ENCODE results near the gene NYNRIN. TPM values are rescaled to one million over a fixed set of nuclear protein-coding genes. Genes with fewer than 3 reads are reported as not detected.

Gene NYNRIN
- polyA plus RNA-seq, 3 donors, result 0.18 to 0.84 (median 0.40) TPM

GRCh38 chr14:24456980-24457379 is 58.2 kb downstream of the NYNRIN start:
- H3K27ac ChIP-seq (ENCODE audit: low read depth in 1 of 2, low read length in 2 of 2), result no peak overlapping the region
- peaks cover 9 to 18% of the 10 kb centered on the region in 2 donors for H3K36me3 Mint-ChIP-seq
- no peak overlapping the region for H2AFZ ChIP-seq (ENCODE audit: insufficient read depth, low read depth, low read length, poor library complexity, severe bottlenecking)
- no peak overlapping the region for H3K9ac ChIP-seq (ENCODE audit: insufficient read depth, low read length, poor library complexity, severe bottlenecking)
- H3K4me1 ChIP-seq (ENCODE audit: control insufficient read depth in 1 of 2, insufficient read depth in 2 of 2, low read length in 2 of 2), result no peaks in the 10 kb centered on the region
- TF ChIP-seq CTCF (IDR thresholded peaks at IDR 0.05), result no peak
- no peaks in the 10 kb centered on the region for H3K4me1 Mint-ChIP-seq
- peaks cover 0 to 7% (median 2%) of the 10 kb centered on the region in 3 donors for H3K27me3 Mint-ChIP-seq (ENCODE audit: low read depth in 3 of 3)
- no peak overlapping the region for H3K27ac Mint-ChIP-seq
- H3K9me3 ChIP-seq (replicated peaks in 1 of 2; ENCODE audit: control insufficient read depth in 1 of 2, insufficient read depth in 1 of 2, low read length in 2 of 2), result peaks cover 0 to 17% of the 10 kb centered on the region in 2 donors
- peaks cover 16 to 29% (median 21%) of the 10 kb centered on the region in 7 donors for H3K9me3 Mint-ChIP-seq
- H3K79me2 ChIP-seq (ENCODE audit: insufficient read depth, low read length), result no peaks in the 10 kb centered on the region
- H3K4me3 ChIP-seq (replicated peaks in 1 of 3; ENCODE audit: low read depth in 2 of 3, low read length in 3 of 3), result no peak overlapping the region
- no peaks in the 10 kb centered on the region for H3K36me3 ChIP-seq (replicated peaks in 1 of 2; ENCODE audit: control insufficient read depth in 1 of 2, insufficient read depth in 2 of 2, low read length in 2 of 2)
- no peaks in the 10 kb centered on the region for H4K20me1 ChIP-seq (ENCODE audit: insufficient read depth, low read length)
- no peak for DNase-seq
- H3K4me3 Mint-ChIP-seq, result no peak overlapping the region
- intact Hi-C loops (cut with micrococcal nuclease), result no loop called here
- H3K27me3 ChIP-seq (ENCODE audit: control insufficient read depth in 2 of 2, insufficient read depth in 2 of 2, low read length in 2 of 2), result no peaks in the 10 kb centered on the region
- H3K4me2 ChIP-seq (replicated peaks; ENCODE audit: extremely low read depth, low read length, poor library complexity, severe bottlenecking), result no peak overlapping the region

- H3K4me2 ChIP-seq (replicated peaks; ENCODE audit: extremely low read depth, low read length, poor library complexity, severe bottlenecking), result no peak overlapping the region
- WGBS (ENCODE audit: insufficient coverage), result 80% methylated on average over 1 of the region's 1 CpG
- H3K4me3 Mint-ChIP-seq, result no peak overlapping the region
Observed at GRCh38 chr14:24458736-24459135, 59.9 kb downstream of the NYNRIN start.

More at GRCh38 chr14:24458736-24459135, 59.9 kb downstream of the NYNRIN start:
- no peaks in the 10 kb centered on the region for H3K79me2 ChIP-seq (ENCODE audit: insufficient read depth, low read length)
- H3K27ac ChIP-seq (ENCODE audit: low read depth in 1 of 2, low read length in 2 of 2), result no peak overlapping the region
- intact Hi-C loops (cut with micrococcal nuclease), result no loop called here
- DNase-seq, result no peak
- Mint-ChIP-seq H3K4me1 (no peaks in the 10 kb centered on the region), H3K27me3 (ENCODE audit: low read depth in 3 of 3) (peaks cover 0 to 4% (median 0%) of the 10 kb centered on the region in 3 donors), H3K9me3 (peaks cover 8 to 20% (median 12%) of the 10 kb centered on the region in 7 donors), H3K27ac (no peak overlapping the region), H3K36me3 (peaks cover 3 to 5% of the 10 kb centered on the region in 2 donors)
- no peaks in the 10 kb centered on the region for H4K20me1 ChIP-seq (ENCODE audit: insufficient read depth, low read length)
- H3K4me3 ChIP-seq (replicated peaks in 1 of 3; ENCODE audit: low read depth in 2 of 3, low read length in 3 of 3), result no peak overlapping the region
- no peaks in the 10 kb centered on the region for H3K4me1 ChIP-seq (ENCODE audit: control insufficient read depth in 1 of 2, insufficient read depth in 2 of 2, low read length in 2 of 2)
- no peak overlapping the region for H2AFZ ChIP-seq (ENCODE audit: insufficient read depth, low read depth, low read length, poor library complexity, severe bottlenecking)
- H3K9ac ChIP-seq (ENCODE audit: insufficient read depth, low read length, poor library complexity, severe bottlenecking), result no peak overlapping the region
- TF ChIP-seq CTCF (IDR thresholded peaks at IDR 0.05), result no peak
- peaks cover 0 to 8% of the 10 kb centered on the region in 2 donors for H3K9me3 ChIP-seq (replicated peaks in 1 of 2; ENCODE audit: control insufficient read depth in 1 of 2, insufficient read depth in 1 of 2, low read length in 2 of 2)
- no peaks in the 10 kb centered on the region for H3K27me3 ChIP-seq (ENCODE audit: control insufficient read depth in 2 of 2, insufficient read depth in 2 of 2, low read length in 2 of 2)
- H3K36me3 ChIP-seq (replicated peaks in 1 of 2; ENCODE audit: control insufficient read depth in 1 of 2, insufficient read depth in 2 of 2, low read length in 2 of 2), result no peaks in the 10 kb centered on the region

Measured in CD14-positive monocyte (primary cell).